ENCODE data around the gene ZDHHC19. TPM values are rescaled to one million over a fixed set of nuclear protein-coding genes. Genes with fewer than 3 reads are reported as not detected.
"Not testable (repeated sequence)": the region's sequence is repeated elsewhere in the genome, so short reads cannot be mapped to it uniquely, and the experiment has no call there.

ZDHHC19 gene
- total RNA-seq, 1 donor from 2014 or later, result not detected

DNA sequence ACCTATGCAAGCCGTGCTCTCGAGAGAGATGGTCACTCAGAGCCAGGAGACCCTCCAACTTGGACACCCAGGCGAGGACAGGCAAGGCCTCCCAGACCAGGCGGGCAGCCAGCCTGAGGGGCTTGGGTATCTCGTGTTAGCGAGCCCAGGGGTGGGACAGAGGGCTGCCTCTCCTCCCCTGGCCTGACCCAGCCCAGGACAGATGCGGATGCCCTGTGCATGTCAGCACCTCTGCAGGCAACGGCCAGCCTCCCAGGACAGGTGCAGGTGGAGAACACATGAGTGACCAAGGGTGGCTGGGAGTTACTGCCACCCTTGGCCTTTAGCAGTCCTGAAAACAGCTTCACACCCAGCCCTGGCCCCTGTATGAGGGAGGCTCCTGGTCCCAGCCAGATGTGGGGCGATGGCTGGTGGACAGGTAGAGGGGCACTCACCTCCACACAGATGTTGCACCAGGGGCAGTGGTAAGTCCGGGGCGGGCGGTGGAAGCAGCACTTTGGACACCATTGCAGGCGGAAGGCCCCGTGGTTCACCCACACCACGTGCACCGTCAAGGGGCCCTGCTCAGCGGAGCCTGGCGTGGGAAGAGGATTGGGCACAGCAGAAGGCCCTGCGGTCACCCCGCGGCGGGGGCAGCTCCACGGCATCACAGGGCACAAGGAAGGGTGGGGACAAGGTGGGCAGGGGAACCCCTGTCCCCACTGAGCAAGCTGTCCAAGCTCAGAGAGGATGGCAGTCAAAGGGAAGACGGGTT lies 2.1 kb downstream of the ZDHHC19 start:
- no peak for DNase-seq (ENCODE audit: low read depth)

DNA sequence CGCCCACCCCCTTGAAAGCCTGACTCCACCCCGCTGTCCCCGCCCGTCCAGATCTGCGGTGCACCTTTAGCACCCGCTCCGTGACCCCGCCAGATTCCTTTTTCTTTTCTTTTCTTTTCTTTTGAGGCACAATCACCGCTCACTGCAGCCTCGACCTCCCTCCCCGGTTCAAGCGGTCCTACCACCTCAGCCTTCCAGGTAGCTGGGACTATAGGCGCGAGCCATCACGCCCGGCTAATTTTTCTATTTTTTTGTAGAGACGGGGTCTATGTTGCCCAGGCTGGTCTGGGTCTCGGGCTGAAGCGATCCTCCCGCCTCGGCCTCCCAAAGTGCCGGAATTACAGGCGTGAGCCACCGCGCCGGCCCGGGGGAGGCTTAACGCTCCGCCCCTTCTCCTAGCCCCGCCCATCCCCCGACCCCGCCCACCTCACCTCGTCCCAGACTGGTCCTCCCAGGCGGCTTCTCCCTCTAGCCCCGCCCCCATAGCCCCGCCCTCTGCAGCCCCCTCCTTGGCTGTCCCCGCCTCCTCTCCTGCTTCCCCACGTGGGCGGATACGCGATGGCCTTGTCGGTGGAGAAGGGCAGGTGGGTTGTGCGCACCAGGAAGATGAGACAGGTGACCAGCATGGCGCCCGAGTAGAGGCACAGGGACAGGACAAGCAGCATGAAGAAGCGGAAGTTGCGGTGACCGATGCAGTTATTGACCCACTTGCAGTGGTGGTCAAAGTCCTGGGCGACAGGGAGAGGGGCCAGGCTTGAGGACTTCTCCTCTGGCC lies 3.2 kb downstream of the ZDHHC19 start:
- peaks cover 25% of the 10 kb centered on the region for H3K27me3 ChIP-seq (ENCODE audit: control insufficient read depth, insufficient read depth, low read length)
- H3K4me3 ChIP-seq (ENCODE audit: low read depth, low read length), result peak overlapping the region; percentile 37
- no peak for DNase-seq (ENCODE audit: low read depth)
- TF ChIP-seq CTCF (IDR thresholded peaks at IDR 0.05; ENCODE audit: insufficient read depth, low read length, poor library complexity, severe bottlenecking), result no peak
- no peaks in the 10 kb centered on the region for H3K36me3 ChIP-seq (ENCODE audit: control insufficient read depth, insufficient read depth, low read length)

More for the DNA sequence above, 2.1 kb downstream of the ZDHHC19 start:
- H3K36me3 ChIP-seq (ENCODE audit: control insufficient read depth, insufficient read depth, low read length), result no peaks in the 10 kb centered on the region
- H3K4me3 ChIP-seq (ENCODE audit: low read depth, low read length), result no peak overlapping the region
- peaks cover 20% of the 10 kb centered on the region for H3K27me3 ChIP-seq (ENCODE audit: control insufficient read depth, insufficient read depth, low read length)
- TF ChIP-seq CTCF (IDR thresholded peaks at IDR 0.05; ENCODE audit: insufficient read depth, low read length, poor library complexity, severe bottlenecking), result no peak

DNA sequence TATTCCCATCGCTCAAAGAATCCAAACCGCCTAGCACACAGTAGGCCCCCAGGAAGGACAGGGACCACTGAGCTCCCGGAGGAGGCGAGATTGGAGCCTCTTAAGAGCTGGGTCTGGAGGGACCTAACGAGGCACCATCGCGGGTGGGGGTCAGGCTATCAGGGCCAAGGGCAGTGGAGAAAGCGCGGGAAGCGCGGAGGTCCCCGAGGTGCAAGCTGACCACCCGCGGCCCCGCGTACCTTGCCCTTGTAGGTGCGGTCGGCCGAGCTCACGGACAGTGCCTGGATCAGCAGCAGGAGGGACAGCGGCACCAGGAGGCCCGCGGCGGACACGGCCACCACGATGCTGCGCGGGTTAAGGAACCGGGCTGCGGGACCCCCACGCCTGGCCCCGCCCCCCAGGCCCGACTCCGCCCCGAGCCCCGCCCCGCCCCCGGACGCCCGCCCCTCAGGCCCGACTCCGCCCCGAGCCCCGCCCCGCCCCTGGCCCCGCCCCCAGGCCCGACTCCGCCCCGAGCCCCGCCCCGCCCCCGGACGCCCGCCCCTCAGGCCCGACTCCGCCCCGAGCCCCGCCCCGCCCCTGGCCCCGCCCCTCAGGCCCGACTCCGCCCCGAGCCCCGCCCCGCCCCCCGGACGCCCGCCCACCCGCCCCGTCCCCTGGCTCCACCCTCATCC lies 3.9 kb downstream of the ZDHHC19 start:
- Histone ChIP-seq H3K4me3 (ENCODE audit: low read depth, low read length) (peak overlapping the region; percentile 40), H3K27me3 (ENCODE audit: control insufficient read depth, insufficient read depth, low read length) (peaks cover 25% of the 10 kb centered on the region), H3K36me3 (ENCODE audit: control insufficient read depth, insufficient read depth, low read length) (no peaks in the 10 kb centered on the region)
- TF ChIP-seq CTCF (IDR thresholded peaks at IDR 0.05; ENCODE audit: insufficient read depth, low read length, poor library complexity, severe bottlenecking), result no peak
- no peak for DNase-seq (ENCODE audit: low read depth)

- H3K36me3 ChIP-seq (ENCODE audit: control insufficient read depth, insufficient read depth, low read length); DNase-seq (ENCODE audit: low read depth); H3K4me3 ChIP-seq (ENCODE audit: low read depth, low read length): not testable (repeated sequence)
- H3K27me3 ChIP-seq (ENCODE audit: control insufficient read depth, insufficient read depth, low read length), result peaks cover 20% of the 10 kb centered on the region
Observed at GRCh38 chr3:196205442-196206205, 5.6 kb downstream of the ZDHHC19 start.

- no peak for TF ChIP-seq CTCF (IDR thresholded peaks at IDR 0.05; ENCODE audit: insufficient read depth, low read length, poor library complexity, severe bottlenecking)
- DNase-seq (ENCODE audit: low read depth), result no peak
- peaks cover 16% of the 10 kb centered on the region for H3K27me3 ChIP-seq (ENCODE audit: control insufficient read depth, insufficient read depth, low read length)
Observed at GRCh38 chr3:196203846-196204245, 7.4 kb downstream of the ZDHHC19 start.

More at GRCh38 chr3:196203846-196204245, 7.4 kb downstream of the ZDHHC19 start:
- Histone ChIP-seq H3K4me3 (ENCODE audit: low read depth, low read length) (no peak overlapping the region), H3K36me3 (ENCODE audit: control insufficient read depth, insufficient read depth, low read length) (no peaks in the 10 kb centered on the region)
